Measurements from ENCODE around the gene CLDN12.
A peak's percentile ranks its signal among the peaks of the same experiment; 100 is the strongest.

CLDN12 gene

DNA sequence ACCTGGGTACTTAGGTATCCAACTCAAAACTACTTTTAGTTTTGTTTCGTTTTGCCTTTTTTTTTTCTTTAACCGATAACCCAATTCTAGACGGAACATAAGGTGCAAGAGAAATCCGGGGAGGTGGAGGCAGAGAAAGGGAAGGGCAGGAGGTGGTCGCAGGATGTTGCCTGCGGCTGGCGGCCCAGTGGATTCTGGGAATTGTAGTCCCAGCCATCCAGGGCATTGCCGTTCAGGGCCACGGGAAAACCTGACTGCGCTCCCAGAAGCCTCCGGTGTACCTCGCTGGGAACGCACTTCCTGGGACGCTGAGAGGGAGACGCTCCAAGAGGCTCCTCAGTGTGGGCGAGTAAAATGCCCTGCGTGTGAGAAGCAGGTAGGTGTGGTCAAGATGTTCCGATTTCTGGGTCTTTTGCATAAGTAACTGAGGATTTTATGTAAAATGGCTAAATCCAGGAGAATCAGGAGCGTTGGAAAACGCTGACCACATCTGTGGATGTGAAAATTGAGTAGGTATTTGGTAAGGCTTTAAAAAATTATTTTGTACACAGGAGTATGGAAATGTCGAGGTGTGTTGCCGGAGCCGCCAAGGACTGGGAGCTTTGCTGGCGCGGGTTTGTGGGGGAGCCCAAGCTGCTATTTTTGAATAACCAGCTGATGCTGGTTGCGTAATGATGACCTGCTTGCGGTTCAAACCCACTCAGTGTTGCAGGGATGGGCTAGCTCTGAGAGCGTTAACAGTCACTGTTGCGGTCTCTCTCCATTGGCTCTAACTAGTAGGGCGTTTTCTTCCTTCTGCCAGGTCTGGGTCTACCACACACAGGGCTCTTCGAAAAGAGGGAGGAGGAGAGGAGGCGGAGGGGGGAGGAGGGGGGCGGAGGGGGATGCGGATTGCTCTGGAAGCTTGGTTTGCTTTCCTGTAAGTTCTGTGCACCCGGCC is at the start of gene CLDN12:
TSS of gene CLDN12 (plus strand) at position 288 of the 940 bp plus-strand sequence. CDS start 9,216 bp downstream, outside the sequence.
- DNase-seq: peak; percentile 44 to 82

DNA sequence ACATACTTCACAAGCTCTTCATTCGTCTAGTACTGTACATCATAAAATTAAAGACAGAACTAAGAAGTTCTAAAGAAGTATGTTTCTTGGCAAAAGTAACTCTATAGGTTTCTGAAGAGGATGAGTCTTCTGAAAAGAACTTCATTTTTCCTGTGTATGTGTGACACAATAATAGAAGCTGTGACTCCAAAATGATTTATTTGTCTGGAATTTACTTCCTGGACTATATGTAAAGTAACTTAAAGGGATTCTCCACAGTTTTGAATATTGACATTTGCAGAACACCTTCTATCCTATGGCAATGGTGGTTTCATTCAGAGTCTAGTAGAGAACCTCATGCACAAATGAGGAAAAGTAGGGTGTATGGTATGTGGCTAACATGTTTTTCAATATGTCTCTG is 19.8 kb upstream of the CLDN12 start:
- DNase-seq: no peak

DNA sequence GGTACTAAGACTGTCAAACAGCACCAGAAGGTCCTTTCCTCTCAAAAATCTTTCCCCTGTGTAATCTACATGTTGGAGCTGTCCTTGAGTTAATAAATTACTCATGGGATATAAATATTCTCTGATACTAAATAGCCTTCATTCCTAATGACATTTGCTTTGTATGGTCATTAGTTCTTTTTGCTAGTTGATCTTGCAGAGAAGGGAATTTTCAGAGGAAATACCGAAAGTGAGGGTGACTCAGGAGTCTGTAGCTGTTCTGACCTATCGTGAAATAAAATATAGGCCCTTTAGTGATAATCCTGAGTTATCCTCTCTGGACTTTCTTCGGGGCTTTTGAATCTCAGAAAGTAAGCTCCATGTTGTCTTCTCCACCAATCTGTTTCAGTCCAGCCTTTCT is 19.4 kb upstream of the CLDN12 start:
- no peak for DNase-seq

DNA sequence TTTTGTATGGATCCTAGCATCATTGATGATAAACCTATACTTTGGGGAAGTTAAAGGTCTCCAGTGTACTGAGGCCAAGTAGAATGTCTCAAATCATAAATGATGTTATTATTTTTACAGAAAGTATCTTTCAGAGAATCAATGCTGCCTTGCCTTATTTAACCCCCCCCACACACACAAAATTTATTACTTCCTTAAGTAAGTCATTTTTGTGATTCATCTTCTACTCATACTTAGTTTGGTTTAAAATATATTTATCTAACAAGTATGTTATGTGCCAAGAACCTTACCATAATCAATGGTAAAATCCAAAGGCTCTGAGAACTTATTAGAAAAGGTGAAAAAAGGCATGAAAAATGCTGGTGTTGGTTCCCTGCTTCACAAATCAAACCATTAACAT is 18.8 kb upstream of the CLDN12 start:
- no peak for DNase-seq

DNA sequence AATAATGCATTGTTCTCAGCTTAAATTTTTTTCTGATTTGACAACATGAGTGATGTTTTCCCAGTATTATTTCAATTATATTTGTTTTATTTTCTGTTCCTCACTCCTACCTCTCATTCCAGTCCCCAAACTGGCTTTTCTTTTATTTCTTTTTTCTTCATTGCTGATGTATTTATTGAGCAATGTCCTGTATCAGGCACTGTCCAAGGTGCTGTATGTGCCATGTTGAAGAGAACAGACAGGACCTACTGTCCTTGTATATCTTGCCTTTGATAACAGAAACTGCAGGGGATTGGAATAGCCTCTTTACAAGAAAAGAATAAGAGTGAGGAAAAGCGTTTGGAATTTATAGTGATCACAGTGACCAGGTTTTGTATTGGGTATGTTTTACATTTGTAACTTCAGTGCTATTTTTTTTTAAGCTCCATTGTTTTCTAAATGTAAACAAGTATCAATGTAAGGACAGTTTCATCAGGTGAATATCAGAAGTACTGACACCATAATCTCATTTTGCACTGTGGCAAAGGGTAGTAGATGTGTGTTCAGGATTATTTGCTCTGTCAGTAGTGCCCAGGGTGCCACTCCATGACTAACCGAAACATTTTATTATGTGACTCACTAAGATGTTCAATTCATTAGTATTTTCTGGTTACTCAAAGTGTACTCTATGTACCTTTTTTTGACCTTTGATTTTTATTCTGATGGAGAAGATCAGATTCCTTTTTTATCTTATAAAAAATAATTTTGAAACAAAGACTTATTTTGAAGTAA is 15.6 kb upstream of the CLDN12 start:
- no peak for DNase-seq

DNA sequence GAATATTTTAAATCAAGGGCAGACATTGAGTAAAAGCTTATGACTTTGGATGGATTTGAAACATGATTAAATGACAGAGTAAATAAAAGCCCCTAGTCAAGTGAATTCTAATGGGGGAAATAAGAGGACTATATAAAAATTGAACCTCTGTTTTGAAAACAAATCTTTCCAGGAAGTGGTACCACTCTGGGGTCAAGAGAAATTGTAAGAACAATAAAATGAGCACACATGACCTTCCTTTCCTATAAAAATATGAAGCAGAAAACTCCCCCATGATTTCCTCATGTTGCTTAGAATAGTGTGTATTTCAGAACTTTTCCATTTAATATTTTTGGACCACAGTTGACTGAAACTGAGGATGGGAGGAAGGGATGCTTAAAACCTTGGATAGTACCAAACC is 12.3 kb upstream of the CLDN12 start:
- no peak for DNase-seq

DNA sequence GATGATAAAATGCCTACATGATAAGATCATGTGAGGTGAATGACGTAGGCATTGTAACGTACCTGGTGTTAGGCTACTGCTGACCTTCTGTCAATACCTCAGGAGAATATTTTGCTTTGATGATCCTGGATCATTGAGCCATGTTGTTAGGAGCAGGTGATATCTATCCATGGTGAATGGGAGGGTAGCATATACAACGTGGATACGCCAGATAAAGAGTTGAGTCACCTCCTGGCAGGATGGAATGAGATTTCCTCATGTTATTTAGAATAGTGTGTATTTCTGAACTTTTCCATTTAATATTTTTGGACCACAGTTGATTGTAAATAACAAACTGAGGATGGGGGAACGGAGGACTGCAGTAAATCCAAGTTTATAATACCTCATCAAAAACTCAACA is 11.8 kb upstream of the CLDN12 start:
- DNase-seq: no peak

DNA sequence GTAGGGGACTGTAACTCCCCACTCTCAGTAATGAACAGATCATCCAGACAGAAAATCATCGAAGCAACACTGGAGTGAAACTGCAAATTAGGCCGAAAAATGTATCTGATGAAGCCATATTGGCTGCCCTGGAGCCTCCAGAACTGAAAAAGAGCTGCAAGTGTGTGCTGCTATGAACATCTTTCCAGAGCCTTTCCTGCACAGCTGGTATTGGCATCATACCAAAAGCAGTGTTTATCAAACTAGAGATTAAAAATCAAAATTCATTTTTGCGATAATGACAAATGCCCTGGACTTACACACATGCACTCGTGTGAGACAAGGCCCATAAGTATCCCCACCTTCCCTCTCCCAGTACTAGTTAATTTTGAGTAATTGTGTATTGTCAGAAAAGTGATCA is 6.8 kb upstream of the CLDN12 start:
- DNase-seq: no peak

DNA sequence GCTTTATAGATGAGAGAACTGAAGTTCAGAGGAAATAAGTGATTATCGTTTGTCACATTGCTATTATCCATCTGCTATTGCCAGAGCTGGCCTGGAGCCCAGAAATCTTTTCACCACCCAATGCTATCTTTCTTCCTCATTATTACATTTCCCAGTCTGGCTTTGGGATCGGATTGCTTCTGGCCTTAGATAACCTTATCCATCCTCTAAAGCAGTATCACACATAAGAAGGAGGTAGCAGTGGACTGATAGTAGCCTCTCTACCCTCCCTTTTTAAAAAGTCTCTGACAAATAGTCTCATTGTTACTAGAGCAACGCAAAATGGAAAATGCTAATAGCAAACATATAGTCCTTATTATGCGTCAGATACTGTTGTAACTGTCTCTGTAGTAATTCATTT is 1.3 kb upstream of the CLDN12 start:
- no peak for DNase-seq

DNA sequence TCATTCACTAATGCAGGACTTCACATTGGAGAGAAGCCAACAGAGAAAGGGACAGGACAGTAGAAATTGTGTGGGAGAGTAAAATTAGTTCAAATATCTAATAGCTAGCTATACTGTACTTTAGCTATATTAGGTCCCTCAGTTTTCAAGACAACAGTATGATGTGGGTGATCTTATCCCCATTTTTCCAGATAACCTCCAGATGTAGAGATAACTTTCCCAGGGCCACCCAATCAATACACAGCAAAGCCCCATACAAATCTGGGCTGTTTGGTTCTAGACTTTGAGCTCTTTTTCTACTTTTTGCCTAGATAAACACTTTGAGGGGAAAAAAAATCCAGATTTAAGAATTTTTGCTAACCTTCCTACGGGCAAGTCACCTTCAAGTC is 482 bp upstream of the CLDN12 start:
- DNase-seq: no peak

DNA sequence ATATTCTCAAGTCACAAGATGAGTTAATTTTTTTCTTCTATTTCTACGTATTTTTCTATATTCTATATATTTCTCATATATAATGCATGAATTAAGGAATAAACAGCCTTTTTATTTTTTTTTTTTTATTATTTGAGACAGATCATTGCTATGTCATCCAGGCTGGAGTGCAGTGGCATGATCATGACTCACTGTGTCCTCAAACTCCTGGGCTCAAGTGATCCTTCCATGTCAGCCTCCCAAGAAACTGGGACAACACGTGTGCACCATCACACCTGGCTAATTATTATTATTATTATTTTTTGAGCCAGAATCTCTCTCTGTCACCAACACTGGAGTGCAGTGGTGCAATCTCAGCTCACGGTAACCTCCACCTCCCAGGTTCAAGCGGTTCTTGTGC is 1.5 kb downstream of the CLDN12 start:
- no peak for DNase-seq

DNA sequence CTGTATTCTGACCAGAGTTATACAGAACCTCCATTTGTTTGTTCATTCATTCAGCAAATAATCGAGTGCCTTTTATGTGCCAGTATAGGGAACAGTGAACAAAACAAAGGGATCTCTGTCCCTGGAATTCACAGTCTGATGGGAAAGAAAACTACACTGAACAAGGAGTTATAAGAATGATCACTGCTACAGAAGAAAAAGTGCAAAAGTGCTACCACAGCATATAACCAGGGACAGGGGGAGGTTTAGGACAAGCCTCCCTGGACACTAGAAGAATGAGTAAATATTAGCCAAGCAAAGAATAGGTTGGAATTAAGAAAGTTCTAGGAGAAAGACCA is 4.2 kb downstream of the CLDN12 start:
- DNase-seq: no peak

DNA sequence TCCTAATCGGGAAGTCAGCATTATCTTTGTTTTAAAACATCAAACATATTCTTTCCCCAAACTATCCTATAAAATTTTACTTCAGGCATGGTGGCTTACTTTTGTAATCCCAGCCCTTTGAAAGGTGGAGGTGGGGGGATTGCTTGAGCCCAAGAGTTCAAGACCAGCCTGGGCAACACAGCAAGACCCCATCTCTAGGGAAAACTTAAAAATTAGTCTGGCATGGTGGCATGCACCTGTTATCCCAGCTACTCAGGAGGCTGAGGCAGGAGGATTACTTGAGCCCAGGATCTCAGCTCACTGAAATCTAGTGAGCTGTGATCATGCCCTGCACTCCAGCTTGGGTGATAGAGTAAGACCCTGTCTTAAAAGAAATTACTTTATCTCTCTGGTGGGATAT is 4.9 kb downstream of the CLDN12 start:
- DNase-seq: no peak

DNA sequence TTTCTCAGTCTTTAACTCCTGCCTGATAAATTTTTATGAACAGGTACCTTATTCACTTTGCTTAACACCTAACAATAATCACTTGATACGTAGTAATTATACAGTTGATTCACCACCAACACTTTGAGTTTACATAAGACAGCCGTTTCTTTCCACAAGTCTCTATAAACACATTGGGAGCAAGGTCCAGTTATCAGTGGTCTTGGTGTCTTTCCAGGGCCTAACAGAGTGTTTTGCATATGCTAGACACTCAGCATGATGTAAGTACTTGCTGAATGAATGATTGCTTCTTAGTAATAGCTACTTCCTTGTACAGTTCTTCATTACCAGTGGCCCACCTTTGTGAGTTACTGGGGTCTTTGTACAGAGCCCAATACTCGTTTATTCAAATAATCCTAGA is 6.4 kb downstream of the CLDN12 start:
- DNase-seq: no peak

DNA sequence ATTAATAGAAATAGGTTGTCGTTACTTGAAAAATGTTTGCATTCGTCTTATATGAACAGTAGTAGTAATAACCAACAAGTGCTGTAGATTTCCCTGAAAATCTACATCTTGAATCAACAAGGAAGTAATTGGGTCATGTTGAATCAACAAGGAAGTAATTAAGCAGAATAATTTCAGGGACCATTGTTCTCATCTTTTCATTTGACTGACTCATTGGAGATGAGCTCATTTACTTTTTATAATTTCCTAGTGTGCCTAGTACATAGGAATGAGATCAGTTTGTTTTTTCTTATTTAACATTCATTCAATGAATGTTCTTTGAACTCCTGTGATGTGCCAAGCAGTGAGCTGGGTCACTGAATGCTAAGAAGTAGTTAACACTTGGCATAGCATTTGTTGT is 8.2 kb downstream of the CLDN12 start:
- no peak for DNase-seq

DNA sequence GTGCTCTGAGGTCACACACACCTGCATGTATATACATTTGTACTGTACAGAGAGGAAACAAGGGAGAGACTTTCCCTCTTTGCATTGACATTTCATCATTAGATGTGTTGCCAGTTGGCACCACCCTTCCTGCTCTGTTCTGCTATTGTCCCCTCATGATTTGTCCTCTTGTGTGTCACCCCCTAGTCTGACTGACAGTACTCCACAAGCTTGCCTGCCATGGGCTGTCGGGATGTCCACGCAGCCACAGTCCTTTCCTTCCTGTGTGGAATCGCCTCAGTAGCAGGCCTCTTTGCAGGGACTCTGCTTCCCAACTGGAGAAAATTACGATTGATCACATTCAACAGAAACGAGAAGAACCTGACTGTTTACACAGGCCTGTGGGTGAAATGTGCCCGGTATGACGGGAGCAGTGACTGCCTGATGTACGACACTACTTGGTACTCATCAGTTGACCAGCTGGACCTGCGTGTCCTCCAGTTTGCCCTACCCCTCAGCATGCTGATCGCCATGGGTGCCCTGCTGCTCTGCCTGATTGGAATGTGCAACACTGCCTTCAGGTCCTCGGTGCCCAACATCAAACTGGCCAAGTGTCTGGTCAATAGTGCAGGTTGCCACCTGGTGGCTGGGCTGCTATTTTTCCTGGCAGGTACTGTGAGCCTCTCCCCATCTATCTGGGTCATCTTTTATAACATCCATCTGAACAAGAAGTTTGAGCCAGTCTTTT is 9.4 kb downstream of the CLDN12 start:
- no peak for DNase-seq

DNA sequence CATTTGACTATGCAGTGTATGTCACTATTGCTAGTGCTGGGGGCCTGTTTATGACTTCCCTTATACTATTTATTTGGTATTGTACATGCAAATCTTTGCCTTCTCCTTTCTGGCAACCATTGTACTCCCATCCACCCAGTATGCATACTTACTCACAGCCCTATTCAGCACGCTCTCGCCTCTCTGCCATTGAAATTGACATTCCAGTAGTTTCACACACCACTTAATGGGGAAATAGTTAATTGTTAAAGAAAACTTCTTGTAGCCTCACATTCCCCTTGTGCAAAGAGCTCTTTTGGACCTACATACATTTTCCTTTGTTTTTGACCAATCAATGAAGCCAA is 9.9 kb downstream of the CLDN12 start:
- DNase-seq: no peak

DNA sequence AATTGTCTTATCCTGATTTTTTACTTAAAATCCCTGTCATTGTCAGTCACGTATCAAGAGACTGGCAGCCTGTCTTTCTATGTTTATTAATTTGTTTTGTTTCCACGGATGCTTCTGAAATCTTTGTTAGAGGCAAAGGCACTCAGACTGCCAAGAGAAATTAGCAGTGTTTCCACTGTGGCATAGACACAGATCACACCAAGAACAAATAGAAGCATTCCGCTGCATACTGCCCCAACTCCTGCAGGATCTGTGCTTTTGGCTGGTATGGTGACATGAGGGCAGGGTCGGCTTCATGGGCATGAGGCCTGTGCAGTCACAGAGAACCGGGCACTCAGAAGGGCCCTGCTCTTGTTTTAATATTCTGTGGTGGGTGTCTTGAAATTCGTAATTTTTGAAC is 18.4 kb downstream of the CLDN12 start:
- no peak for DNase-seq

DNA sequence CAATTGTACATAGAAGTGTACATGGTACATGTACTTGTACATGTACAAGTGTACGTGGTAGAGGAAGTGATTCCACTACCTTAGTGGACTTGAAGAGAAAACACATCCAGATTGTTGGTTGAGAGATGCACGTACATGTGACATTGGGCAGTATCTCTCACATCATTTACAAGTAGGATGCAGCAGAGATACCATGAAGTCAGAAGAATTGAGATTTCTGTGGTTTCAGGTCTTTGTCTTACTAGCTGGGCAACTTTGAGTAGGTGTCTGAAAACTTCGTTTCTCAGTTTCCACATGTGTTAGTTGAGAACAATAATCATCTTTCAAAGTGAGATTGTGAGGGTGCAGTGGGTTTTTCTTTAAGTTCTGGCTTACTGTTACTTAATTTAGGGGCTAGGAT is 21.5 kb downstream of the CLDN12 start:
- no peak for DNase-seq

DNA sequence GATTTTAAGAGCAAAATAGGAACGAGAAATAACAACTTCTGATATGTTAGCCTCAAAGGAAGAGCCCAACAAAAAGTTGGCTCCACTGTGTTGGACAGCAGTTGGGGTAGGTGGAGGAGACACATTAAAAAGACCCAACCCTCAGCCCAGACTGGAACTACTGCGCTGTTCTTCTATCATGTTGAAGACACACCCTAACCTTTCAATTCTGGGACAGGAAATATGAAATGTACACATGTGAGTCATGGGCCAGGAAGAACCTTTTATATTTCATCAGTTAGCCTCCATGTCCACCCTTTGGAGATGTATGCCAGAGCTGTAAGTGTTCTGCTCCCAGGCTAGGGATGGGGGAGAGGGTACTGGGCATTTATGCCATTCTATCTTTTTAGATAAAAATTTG is 22.1 kb downstream of the CLDN12 start:
- DNase-seq: no peak

DNA sequence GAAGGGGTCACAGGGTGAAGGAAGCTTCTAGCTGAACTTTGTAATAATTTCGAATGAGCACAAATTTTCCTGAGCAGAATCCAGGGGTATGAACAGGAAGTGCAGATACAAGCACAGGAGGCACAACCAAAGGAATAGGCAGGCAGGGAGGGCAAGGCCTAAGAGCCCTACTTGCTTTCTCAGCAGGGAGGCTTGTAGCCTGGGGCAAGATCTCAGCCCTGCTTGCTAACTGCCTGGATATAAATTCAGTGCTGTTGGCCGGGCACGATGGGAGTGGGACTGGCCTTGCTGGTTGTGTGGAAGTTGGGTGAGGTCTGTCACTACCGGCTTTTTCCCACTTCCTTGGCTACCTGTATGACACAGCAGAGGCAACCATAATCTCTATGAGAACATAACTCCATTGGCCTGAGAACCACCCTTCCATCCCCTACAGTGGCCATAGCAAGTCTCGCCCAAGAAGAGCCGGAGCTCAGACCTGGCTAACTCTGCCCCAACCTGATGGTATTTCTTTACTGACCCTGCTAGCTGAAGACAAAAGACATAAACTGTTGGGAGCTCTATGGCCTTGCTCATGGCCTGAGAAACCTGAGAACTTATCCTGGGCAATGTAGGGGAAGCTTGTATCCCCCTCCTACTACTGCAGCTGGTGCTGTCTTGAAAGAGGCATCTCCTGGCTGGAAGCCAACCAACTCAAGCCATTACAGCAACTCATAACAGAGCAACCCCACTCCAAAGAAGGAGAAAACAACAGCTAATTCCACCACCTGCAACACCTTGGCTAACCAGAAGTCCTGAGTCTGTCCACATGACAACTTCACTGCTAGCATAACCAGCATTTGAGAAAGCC is 27.6 kb downstream of the CLDN12 start:
- DNase-seq: no peak

DNA sequence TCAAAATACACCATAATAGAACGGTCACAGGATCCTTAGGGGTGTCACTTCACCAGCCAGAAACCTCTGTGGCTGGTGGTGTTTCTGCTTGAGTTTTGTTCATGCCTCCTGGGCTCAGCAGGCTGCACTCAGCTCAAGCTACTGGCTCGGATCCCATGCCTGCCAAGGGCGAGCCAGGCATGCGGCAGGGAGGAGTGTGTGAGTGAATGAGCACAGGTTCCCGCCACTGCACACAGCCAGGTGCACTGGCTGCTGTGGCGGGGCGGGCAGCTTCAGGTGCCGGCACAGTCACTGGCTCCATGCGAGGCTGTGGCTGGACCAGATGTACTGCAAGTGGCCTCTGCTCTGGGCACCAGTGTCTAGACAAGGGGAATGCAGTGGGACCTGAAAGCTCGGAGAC is 29.5 kb downstream of the CLDN12 start:
- DNase-seq: no peak

DNA sequence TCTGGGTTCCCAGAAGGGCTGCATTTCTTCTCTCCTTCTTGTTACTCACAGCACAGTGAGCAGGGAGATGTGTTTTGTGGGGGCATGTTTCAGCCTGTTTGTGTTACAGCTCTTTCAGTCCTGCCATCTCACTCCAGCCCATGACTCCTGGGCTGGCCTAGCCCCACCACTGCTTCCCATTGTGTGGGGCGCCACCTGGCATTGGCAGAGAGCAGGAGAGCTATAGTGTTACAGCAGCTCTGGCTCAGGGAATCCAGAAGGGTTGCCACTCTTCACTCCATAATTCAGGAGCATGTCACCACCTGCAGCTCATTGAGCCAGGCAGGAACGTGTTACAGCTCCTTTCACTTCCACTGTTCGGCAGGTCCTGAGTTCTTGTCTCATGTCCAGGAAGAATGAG is 30.0 kb downstream of the CLDN12 start:
- no peak for DNase-seq
